Measurements from ENCODE around the gene LYPD6B. TPM values are rescaled to one million over a fixed set of nuclear protein-coding genes. Genes with fewer than 3 reads are reported as not detected.

LYPD6B gene
- total and polyA plus RNA-seq, 4 donors: 0.13 to 0.59 (median 0.14) TPM

DNA sequence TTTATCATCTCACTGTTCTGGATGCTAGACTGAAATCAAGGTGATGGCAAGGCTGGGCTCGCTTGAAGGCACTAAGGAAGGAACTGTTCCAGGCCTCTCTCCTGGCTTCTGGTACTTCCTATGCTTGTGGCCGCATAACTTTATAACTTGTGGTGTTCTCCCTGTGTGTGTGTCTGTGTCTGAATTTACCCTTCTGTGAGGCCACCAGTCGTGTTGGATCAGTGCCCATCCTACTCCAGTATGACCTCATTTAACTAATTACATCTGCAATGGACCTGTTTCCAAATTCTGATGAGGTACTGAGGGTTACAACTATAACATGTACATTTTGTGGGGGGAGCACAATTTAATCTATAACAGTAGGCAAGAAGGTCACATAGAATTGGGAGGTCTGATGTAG lies 41.6 kb downstream of the LYPD6B start:
- no peak overlapping the region for H3K27ac ChIP-seq (ENCODE audit: low read depth in 1 of 2, low read length in 2 of 2)
- TF ChIP-seq, protein P1, sequence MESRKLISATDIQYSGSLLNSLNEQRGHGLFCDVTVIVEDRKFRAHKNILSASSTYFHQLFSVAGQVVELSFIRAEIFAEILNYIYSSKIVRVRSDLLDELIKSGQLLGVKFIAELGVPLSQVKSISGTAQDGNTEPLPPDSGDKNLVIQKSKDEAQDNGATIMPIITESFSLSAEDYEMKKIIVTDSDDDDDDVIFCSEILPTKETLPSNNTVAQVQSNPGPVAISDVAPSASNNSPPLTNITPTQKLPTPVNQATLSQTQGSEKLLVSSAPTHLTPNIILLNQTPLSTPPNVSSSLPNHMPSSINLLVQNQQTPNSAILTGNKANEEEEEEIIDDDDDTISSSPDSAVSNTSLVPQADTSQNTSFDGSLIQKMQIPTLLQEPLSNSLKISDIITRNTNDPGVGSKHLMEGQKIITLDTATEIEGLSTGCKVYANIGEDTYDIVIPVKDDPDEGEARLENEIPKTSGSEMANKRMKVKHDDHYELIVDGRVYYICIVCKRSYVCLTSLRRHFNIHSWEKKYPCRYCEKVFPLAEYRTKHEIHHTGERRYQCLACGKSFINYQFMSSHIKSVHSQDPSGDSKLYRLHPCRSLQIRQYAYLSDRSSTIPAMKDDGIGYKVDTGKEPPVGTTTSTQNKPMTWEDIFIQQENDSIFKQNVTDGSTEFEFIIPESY (IDR thresholded peaks at IDR 0.05): no peak
- TF ChIP-seq HNF4G (IDR thresholded peaks at IDR 0.05) (no peak), RXRA (IDR thresholded peaks at IDR 0.05) (no peak), SP1 (IDR thresholded peaks at IDR 0.05) (no peak), GABPA (IDR thresholded peaks at IDR 0.05 in 1 of 2, conservative IDR thresholded peaks at IDR 0.05 in 1 of 2) (no peak), FOXA1 (IDR thresholded peaks at IDR 0.05) (no peak), NR2F2 (IDR thresholded peaks at IDR 0.05) (no peak), HNF4A (conservative IDR thresholded peaks at IDR 0.05) (no peak), EGR1 (IDR thresholded peaks at IDR 0.05; ENCODE audit: low read depth in 2 of 2) (no peak), TAF1 (conservative IDR thresholded peaks at IDR 0.05) (no peak), JUND (IDR thresholded peaks at IDR 0.05) (no peak), FOXA2 (IDR thresholded peaks at IDR 0.05) (no peak), YY1 (IDR thresholded peaks at IDR 0.05) (no peak)
- TF ChIP-seq, protein P2, sequence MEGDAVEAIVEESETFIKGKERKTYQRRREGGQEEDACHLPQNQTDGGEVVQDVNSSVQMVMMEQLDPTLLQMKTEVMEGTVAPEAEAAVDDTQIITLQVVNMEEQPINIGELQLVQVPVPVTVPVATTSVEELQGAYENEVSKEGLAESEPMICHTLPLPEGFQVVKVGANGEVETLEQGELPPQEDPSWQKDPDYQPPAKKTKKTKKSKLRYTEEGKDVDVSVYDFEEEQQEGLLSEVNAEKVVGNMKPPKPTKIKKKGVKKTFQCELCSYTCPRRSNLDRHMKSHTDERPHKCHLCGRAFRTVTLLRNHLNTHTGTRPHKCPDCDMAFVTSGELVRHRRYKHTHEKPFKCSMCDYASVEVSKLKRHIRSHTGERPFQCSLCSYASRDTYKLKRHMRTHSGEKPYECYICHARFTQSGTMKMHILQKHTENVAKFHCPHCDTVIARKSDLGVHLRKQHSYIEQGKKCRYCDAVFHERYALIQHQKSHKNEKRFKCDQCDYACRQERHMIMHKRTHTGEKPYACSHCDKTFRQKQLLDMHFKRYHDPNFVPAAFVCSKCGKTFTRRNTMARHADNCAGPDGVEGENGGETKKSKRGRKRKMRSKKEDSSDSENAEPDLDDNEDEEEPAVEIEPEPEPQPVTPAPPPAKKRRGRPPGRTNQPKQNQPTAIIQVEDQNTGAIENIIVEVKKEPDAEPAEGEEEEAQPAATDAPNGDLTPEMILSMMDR (IDR thresholded peaks at IDR 0.05; ENCODE audit: low read depth, low read length, missing input control): no peak
- TF ChIP-seq, protein P3, sequence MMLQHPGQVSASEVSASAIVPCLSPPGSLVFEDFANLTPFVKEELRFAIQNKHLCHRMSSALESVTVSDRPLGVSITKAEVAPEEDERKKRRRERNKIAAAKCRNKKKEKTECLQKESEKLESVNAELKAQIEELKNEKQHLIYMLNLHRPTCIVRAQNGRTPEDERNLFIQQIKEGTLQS (IDR thresholded peaks at IDR 0.05): no peak
- TF ChIP-seq, protein P4, sequence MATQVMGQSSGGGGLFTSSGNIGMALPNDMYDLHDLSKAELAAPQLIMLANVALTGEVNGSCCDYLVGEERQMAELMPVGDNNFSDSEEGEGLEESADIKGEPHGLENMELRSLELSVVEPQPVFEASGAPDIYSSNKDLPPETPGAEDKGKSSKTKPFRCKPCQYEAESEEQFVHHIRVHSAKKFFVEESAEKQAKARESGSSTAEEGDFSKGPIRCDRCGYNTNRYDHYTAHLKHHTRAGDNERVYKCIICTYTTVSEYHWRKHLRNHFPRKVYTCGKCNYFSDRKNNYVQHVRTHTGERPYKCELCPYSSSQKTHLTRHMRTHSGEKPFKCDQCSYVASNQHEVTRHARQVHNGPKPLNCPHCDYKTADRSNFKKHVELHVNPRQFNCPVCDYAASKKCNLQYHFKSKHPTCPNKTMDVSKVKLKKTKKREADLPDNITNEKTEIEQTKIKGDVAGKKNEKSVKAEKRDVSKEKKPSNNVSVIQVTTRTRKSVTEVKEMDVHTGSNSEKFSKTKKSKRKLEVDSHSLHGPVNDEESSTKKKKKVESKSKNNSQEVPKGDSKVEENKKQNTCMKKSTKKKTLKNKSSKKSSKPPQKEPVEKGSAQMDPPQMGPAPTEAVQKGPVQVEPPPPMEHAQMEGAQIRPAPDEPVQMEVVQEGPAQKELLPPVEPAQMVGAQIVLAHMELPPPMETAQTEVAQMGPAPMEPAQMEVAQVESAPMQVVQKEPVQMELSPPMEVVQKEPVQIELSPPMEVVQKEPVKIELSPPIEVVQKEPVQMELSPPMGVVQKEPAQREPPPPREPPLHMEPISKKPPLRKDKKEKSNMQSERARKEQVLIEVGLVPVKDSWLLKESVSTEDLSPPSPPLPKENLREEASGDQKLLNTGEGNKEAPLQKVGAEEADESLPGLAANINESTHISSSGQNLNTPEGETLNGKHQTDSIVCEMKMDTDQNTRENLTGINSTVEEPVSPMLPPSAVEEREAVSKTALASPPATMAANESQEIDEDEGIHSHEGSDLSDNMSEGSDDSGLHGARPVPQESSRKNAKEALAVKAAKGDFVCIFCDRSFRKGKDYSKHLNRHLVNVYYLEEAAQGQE (IDR thresholded peaks at IDR 0.05): no peak
- no peak for DNase-seq (ENCODE audit: low spot score)
- H3K4me1 ChIP-seq (ENCODE audit: control insufficient read depth in 4 of 4, insufficient read depth in 4 of 4, low read length in 3 of 4): no peaks in the 10 kb centered on the region
- WGBS: 73% methylated on average over 3 of the region's 3 CpGs
- no peaks in the 10 kb centered on the region for H3K36me3 ChIP-seq (ENCODE audit: control insufficient read depth in 4 of 4, insufficient read depth in 3 of 4, low read depth in 1 of 4, low read length in 3 of 4)
- H3K9ac ChIP-seq (ENCODE audit: low read depth in 1 of 2, low read length in 2 of 2): no peak overlapping the region
- no peaks in the 10 kb centered on the region for H3K9me3 ChIP-seq (ENCODE audit: control insufficient read depth in 4 of 4, low read length in 3 of 4)
- H3K27me3 ChIP-seq (ENCODE audit: control insufficient read depth in 4 of 4, insufficient read depth in 4 of 4, low read length in 3 of 4): peaks cover 0 to 5% (median 0%) of the 10 kb centered on the region in 4 donors
- no peak overlapping the region for H3K4me3 ChIP-seq (ENCODE audit: low read depth in 1 of 3, low read length in 3 of 3)

DNA sequence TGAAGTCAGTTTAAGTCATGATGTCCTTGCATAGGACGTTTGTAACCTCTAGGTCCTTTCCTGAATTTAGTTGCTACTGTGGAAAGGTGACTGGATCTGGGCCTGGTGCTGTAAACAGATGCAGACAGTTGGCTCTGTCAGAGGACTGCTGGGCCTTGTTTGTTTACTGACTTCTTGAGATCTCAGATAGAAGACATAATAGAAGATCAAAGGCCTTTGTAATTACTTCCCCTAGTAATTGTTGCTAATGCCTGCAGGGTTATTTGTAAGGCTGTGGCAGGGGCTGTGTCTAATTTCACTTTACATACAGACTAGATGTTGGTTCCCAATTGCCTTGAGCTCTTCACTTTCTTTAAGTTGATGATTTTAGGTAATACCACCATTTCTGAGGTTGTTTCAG lies 42.5 kb downstream of the LYPD6B start:
- no peak for TF ChIP-seq HNF4G (IDR thresholded peaks at IDR 0.05)
- no peak for TF ChIP-seq HNF4A (conservative IDR thresholded peaks at IDR 0.05)
- no peak for TF ChIP-seq SP1 (IDR thresholded peaks at IDR 0.05)
- TF ChIP-seq, protein P5, sequence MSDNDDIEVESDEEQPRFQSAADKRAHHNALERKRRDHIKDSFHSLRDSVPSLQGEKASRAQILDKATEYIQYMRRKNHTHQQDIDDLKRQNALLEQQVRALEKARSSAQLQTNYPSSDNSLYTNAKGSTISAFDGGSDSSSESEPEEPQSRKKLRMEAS (IDR thresholded peaks at IDR 0.05): no peak
- Histone ChIP-seq H3K4me3 (ENCODE audit: low read depth in 1 of 3, low read length in 3 of 3) (no peak overlapping the region), H3K9ac (ENCODE audit: low read depth in 1 of 2, low read length in 2 of 2) (no peak overlapping the region), H3K36me3 (ENCODE audit: control insufficient read depth in 4 of 4, insufficient read depth in 3 of 4, low read depth in 1 of 4, low read length in 3 of 4) (no peaks in the 10 kb centered on the region), H3K4me1 (ENCODE audit: control insufficient read depth in 4 of 4, insufficient read depth in 4 of 4, low read length in 3 of 4) (no peaks in the 10 kb centered on the region), H3K27me3 (ENCODE audit: control insufficient read depth in 4 of 4, insufficient read depth in 4 of 4, low read length in 3 of 4) (peaks cover 0 to 5% (median 0%) of the 10 kb centered on the region in 4 donors), H3K27ac (ENCODE audit: low read depth in 1 of 2, low read length in 2 of 2) (no peak overlapping the region), H3K9me3 (ENCODE audit: control insufficient read depth in 4 of 4, low read length in 3 of 4) (no peaks in the 10 kb centered on the region)
- no peak for DNase-seq (ENCODE audit: low spot score)
- 62% methylated on average over 1 of the region's 1 CpG for WGBS
